ENCODE results near the gene KLHL33.

DNA sequence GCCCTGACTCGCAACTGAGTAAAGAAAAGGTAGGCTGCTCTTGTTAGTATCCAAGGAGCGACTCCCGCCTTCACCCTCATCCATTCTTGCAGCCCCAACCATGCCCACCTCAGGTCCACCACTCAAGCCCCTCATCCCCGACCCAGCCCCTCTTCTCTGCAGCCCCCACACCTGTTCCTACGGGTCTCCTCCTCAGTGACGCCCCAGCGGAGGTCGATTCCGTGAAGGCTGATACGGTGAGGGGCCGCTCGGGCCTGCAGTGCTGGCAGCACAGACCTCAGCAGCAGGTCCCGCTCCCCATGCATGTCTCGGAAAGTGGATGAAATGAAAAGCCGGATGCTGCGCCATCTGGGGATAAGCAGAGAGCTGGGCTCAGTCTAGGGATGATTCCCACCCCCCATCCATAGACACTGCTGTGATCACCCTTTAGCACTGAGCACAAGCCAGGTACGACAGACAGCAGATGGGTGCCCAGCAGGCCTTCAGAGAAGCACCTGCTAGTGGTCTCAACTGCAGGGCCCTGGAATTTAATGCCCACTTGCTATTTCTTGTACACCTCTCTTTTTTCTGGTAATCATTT, 49.6 kb downstream of the KLHL33 start:
- TF ChIP-seq, protein P1, sequence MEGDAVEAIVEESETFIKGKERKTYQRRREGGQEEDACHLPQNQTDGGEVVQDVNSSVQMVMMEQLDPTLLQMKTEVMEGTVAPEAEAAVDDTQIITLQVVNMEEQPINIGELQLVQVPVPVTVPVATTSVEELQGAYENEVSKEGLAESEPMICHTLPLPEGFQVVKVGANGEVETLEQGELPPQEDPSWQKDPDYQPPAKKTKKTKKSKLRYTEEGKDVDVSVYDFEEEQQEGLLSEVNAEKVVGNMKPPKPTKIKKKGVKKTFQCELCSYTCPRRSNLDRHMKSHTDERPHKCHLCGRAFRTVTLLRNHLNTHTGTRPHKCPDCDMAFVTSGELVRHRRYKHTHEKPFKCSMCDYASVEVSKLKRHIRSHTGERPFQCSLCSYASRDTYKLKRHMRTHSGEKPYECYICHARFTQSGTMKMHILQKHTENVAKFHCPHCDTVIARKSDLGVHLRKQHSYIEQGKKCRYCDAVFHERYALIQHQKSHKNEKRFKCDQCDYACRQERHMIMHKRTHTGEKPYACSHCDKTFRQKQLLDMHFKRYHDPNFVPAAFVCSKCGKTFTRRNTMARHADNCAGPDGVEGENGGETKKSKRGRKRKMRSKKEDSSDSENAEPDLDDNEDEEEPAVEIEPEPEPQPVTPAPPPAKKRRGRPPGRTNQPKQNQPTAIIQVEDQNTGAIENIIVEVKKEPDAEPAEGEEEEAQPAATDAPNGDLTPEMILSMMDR (conservative IDR thresholded peaks at IDR 0.05; ENCODE audit: low read depth, low read length), result no peak
- no peak for TF ChIP-seq EZH2 (IDR thresholded peaks at IDR 0.05; ENCODE audit: low read length, unreplicated experiment)
- no peak for TF ChIP-seq EZH2phosphoT487 (IDR thresholded peaks at IDR 0.05; ENCODE audit: borderline replicate concordance, low read length)
